Cardiac fibroblast (primary cell): Measurements from ENCODE around the gene SLC25A45.
A peak's percentile ranks its signal among the peaks of the same experiment; 100 is the strongest.

Experiments used
- DNase-seq, 2 donors: peaks; one replicate each; pipeline versions ENCODE4 v3.0.0 to v3.0.0-alpha.2; 2010; ENCODE audit warnings: low read depth in 2 of 2
- H3K4me3 ChIP-seq, 2 donors: replicated peaks in 1 of 2; 1 replicate in 1 of 2; 2 replicates in 1 of 2; pipeline ENCODE4 v1.5.1; 2011; ENCODE audit warnings: low read depth in 2 of 2, low read length in 2 of 2, mild to moderate bottlenecking in 2 of 2, moderate library complexity in 1 of 2
- CTCF ChIP-seq: IDR thresholded peaks from one replicate; pipeline ENCODE4 v1.5.1; 2011; ENCODE audit warnings: low read depth, mild to moderate bottlenecking, low read length, inconsistent platforms

SLC25A45 gene

GRCh38 chr11:65423516-65424204, 41.2 kb upstream of the SLC25A45 start:
- no peak for DNase-seq
- peak overlapping the region; percentile 88 to 91 for H3K4me3 ChIP-seq
- no peak for TF ChIP-seq CTCF

- peak within 1 kb of the TSS; percentile 88 to 91 for H3K4me3 ChIP-seq
- DNase-seq, result peak; percentile 96 to 98
- TF ChIP-seq CTCF, result no peak
Observed at GRCh38 chr11:65422633-65423515, 40.4 kb upstream of the SLC25A45 start, which contains the start of gene NEAT1. TSS of gene NEAT1 (plus strand) at chr11:65422798.

GRCh38 chr11:65421794-65422632, 39.6 kb upstream of the SLC25A45 start:
- no peak for TF ChIP-seq CTCF
- H3K4me3 ChIP-seq, result peak overlapping the region; percentile 88 to 91
- peak; percentile 98 to 100 for DNase-seq

- H3K4me3 ChIP-seq, result peak overlapping the region; percentile 55 to 59
- no peak for TF ChIP-seq CTCF
- DNase-seq, result peak; percentile 99 to 100
Observed at GRCh38 chr11:65420979-65421793, 38.7 kb upstream of the SLC25A45 start.

- peak overlapping the region in 1 of 2 donors; percentile 15 for H3K4me3 ChIP-seq
- no peak for DNase-seq
- TF ChIP-seq CTCF, result no peak
Observed at GRCh38 chr11:65420506-65420905, 38.1 kb upstream of the SLC25A45 start.
